ENCODE measurements around the gene CST9. TPM values are rescaled to one million over a fixed set of nuclear protein-coding genes. Genes with fewer than 3 reads are reported as not detected.

The CST9 gene
- total RNA-seq, 1 experiment from 2014 or later: not detected

DNA sequence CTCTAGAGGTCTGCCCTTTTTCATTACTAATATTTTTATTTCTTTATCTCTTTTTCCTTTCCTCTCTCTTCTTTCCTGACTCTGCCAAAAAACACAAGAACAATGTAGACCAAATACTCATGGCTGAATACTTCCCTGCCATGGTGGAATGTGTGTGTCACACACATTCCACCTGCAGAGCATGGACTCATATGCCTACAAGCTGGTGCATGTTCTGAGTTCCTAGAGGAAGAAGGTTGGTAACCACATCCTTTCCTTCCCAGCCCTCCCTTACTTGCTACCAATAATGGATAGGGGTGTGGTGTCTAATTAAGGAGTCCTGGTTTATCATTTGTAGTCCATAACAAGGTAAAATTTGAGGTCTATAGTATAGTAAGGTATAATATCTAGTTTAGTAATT is 22.2 kb downstream of the CST9 start:
- TF ChIP-seq YY1 (IDR thresholded peaks at IDR 0.05; ENCODE audit: extremely low read depth, insufficient replicate concordance, low read depth, low read length) (no peak), JUND (IDR thresholded peaks at IDR 0.05) (no peak), ZFX (IDR thresholded peaks at IDR 0.05) (no peak), POLR2A (IDR thresholded peaks at IDR 0.05; ENCODE audit: borderline replicate concordance, extremely low read depth, insufficient read depth, insufficient read length) (no peak), EZH2 (IDR thresholded peaks at IDR 0.05) (no peak), TCF7L2 (IDR thresholded peaks at IDR 0.05; ENCODE audit: borderline replicate concordance, extremely low read depth, insufficient read depth, insufficient read length) (no peak), POLR2AphosphoS5 (IDR thresholded peaks at IDR 0.05; ENCODE audit: low read depth, low read length) (no peak), SRF (IDR thresholded peaks at IDR 0.05; ENCODE audit: low read depth) (no peak), CBX3 (IDR thresholded peaks at IDR 0.05; ENCODE audit: low read depth) (no peak), FOSL1 (IDR thresholded peaks at IDR 0.05; ENCODE audit: low read depth) (no peak), RAD21 (IDR thresholded peaks at IDR 0.05; ENCODE audit: low read depth) (no peak), CEBPB (IDR thresholded peaks at IDR 0.05; ENCODE audit: low read depth) (no peak)
- TF ChIP-seq, protein P1, sequence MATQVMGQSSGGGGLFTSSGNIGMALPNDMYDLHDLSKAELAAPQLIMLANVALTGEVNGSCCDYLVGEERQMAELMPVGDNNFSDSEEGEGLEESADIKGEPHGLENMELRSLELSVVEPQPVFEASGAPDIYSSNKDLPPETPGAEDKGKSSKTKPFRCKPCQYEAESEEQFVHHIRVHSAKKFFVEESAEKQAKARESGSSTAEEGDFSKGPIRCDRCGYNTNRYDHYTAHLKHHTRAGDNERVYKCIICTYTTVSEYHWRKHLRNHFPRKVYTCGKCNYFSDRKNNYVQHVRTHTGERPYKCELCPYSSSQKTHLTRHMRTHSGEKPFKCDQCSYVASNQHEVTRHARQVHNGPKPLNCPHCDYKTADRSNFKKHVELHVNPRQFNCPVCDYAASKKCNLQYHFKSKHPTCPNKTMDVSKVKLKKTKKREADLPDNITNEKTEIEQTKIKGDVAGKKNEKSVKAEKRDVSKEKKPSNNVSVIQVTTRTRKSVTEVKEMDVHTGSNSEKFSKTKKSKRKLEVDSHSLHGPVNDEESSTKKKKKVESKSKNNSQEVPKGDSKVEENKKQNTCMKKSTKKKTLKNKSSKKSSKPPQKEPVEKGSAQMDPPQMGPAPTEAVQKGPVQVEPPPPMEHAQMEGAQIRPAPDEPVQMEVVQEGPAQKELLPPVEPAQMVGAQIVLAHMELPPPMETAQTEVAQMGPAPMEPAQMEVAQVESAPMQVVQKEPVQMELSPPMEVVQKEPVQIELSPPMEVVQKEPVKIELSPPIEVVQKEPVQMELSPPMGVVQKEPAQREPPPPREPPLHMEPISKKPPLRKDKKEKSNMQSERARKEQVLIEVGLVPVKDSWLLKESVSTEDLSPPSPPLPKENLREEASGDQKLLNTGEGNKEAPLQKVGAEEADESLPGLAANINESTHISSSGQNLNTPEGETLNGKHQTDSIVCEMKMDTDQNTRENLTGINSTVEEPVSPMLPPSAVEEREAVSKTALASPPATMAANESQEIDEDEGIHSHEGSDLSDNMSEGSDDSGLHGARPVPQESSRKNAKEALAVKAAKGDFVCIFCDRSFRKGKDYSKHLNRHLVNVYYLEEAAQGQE (IDR thresholded peaks at IDR 0.05; ENCODE audit: low read depth): no peak
- ChIA-PET CTCF (interaction anchor here (0.7 kb wide), 1 partner anchor 137 kb away, joined by 3 read pairs; no protein-coding TSS in a partner anchor), RAD21 (ENCODE audit: low non-redundant PET in 1 of 2, low total read pairs in 2 of 2, uncharacterized antibody in 2 of 2, unreplicated experiment in 2 of 2) (no interaction called here), POLR2A (no interaction called here)
- H3K9me2 ChIP-seq (ENCODE audit: insufficient read depth): no peaks in the 10 kb centered on the region
- H3K9ac ChIP-seq (ENCODE audit: low read length): no peak overlapping the region
- H3K4me2 ChIP-seq (ENCODE audit: low read length): no peak overlapping the region
- H2AFZ ChIP-seq (ENCODE audit: low read depth, low read length, poor library complexity, severe bottlenecking): no peak overlapping the region
- H3K36me3 ChIP-seq (ENCODE audit: control insufficient read depth in 1 of 2, insufficient read depth in 2 of 2, low read length in 2 of 2): no peaks in the 10 kb centered on the region
- H4K20me1 ChIP-seq (ENCODE audit: insufficient read depth): no peaks in the 10 kb centered on the region
- BruUV-seq (replicated peaks): no TSS peak
- DNase-seq (ENCODE audit: low read depth, low spot score) (no peak), ATAC-seq (no peak)
- no peak overlapping the region for H3K27ac ChIP-seq (ENCODE audit: low read depth, low read length)
- no peaks in the 10 kb centered on the region for H3K4me1 ChIP-seq (ENCODE audit: control insufficient read depth in 1 of 2, insufficient read depth in 2 of 2, low read length in 2 of 2)
- H3K9me3 ChIP-seq (ENCODE audit: control insufficient read depth in 1 of 2, insufficient read depth in 1 of 2, low read depth in 1 of 2, low read length in 2 of 2): no peaks in the 10 kb centered on the region
- H3K79me2 ChIP-seq (ENCODE audit: insufficient read depth, low read length): no peaks in the 10 kb centered on the region
- H3K4me3 ChIP-seq (replicated peaks in 1 of 2; ENCODE audit: low read depth in 1 of 2, low read length in 2 of 2): no peak overlapping the region
- intact Hi-C loops (cut with micrococcal nuclease): no loop called here
- H3K27me3 ChIP-seq (ENCODE audit: insufficient read depth, low read length): peaks cover 19% of the 10 kb centered on the region; the same call in 1 of the 2 replicates

Measured in HCT116 (cell line).